ENCODE results near the gene RUVBL1. TPM values are rescaled to one million over a fixed set of nuclear protein-coding genes. Genes with fewer than 3 reads are reported as not detected.

RUVBL1 gene
- total RNA-seq, 4 donors from 2014 or later: 9.7 to 38.4 (median 16.6) TPM

DNA sequence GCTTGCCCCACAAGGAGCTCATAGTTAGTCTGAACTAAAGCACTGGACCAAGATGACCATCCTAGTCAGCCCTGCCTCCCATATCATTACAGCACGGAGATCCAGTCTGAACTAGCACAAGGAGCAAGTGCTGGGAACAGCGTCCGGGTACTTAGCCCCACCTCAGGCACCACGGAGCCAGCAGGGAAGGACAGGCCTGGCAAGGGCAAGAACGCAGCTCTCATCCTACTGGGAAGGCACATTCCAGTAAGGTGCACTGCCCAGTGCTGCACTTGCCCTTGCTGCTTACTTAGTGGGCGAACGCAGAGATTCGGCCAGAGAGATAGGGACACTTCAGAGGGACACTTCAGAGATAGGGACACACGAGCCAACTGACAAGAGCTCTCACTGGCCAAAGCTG lies 43.8 kb downstream of the RUVBL1 start:
- intact Hi-C loops (cut with DNase I; ENCODE audit: low total_unique reads): loop anchor here (10.0 kb wide), 1 partner anchor 525 kb away; no protein-coding TSS in a partner anchor
- Histone ChIP-seq H3K27ac (no peak overlapping the region), H3K27me3 (no peaks in the 10 kb centered on the region), H3K9me3 (no peaks in the 10 kb centered on the region), H3K4me1 (peaks cover 0 to 11% of the 10 kb centered on the region in 2 donors), H3K36me3 (no peaks in the 10 kb centered on the region), H3K4me3 (no peak overlapping the region)
- DNase-seq: no peak
- TF ChIP-seq, protein P1, sequence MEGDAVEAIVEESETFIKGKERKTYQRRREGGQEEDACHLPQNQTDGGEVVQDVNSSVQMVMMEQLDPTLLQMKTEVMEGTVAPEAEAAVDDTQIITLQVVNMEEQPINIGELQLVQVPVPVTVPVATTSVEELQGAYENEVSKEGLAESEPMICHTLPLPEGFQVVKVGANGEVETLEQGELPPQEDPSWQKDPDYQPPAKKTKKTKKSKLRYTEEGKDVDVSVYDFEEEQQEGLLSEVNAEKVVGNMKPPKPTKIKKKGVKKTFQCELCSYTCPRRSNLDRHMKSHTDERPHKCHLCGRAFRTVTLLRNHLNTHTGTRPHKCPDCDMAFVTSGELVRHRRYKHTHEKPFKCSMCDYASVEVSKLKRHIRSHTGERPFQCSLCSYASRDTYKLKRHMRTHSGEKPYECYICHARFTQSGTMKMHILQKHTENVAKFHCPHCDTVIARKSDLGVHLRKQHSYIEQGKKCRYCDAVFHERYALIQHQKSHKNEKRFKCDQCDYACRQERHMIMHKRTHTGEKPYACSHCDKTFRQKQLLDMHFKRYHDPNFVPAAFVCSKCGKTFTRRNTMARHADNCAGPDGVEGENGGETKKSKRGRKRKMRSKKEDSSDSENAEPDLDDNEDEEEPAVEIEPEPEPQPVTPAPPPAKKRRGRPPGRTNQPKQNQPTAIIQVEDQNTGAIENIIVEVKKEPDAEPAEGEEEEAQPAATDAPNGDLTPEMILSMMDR (IDR thresholded peaks at IDR 0.05): no peak
- no peak for TF ChIP-seq POLR2A (IDR thresholded peaks at IDR 0.05)

DNA sequence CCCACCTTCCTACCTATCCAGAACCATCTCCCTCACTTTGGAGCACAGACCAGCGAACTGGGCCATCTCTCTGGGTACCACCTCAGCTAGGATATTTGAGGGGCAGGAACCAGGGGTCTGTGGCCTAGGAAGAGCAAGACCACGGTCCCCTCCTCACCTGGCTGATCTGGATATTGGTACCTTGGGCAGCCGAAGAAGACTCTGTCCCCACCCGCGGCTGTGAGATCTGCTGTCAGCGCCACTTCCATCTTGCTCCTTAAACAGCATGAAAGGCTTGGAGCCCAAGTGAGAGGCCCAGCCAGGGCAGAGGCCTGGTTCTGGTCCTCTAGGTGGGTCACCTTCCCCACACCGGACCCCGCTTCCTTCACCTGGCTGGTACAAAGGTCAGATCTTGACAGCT lies 44.7 kb downstream of the RUVBL1 start:
- Histone ChIP-seq H3K9me3 (no peaks in the 10 kb centered on the region), H3K27me3 (no peaks in the 10 kb centered on the region), H3K27ac (no peak overlapping the region), H3K36me3 (no peaks in the 10 kb centered on the region), H3K4me1 (peaks cover 0 to 5% of the 10 kb centered on the region in 2 donors), H3K4me3 (no peak overlapping the region)
- TF ChIP-seq POLR2A (IDR thresholded peaks at IDR 0.05): no peak
- TF ChIP-seq, protein P1 (IDR thresholded peaks at IDR 0.05): no peak
- no peak for DNase-seq
- intact Hi-C loops (cut with DNase I; ENCODE audit: low total_unique reads): no loop called here

DNA sequence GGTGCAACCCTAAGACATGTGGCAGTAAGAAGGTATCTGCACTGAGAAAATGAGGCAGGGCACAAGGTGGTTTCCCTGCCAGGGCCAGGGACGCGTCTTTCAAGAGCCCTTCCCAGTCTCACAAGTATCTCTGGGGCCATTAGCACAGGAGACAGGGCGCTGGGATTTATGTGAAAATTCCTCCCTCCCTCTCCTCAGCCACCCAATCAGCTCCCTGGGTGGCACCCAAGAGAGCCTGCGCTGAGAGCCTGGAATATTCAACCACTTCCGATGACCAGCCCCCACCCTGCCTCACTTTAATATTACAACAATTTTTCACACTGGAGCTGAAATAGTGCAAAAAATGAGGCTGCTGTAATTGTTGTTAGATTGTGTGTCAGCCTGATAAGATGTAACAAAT lies 45.3 kb downstream of the RUVBL1 start:
- Histone ChIP-seq H3K9me3 (no peaks in the 10 kb centered on the region), H3K27me3 (no peaks in the 10 kb centered on the region), H3K36me3 (no peaks in the 10 kb centered on the region), H3K4me1 (peaks cover 0 to 2% of the 10 kb centered on the region in 2 donors), H3K27ac (no peak overlapping the region), H3K4me3 (no peak overlapping the region)
- intact Hi-C loops (cut with DNase I; ENCODE audit: low total_unique reads): no loop called here
- TF ChIP-seq POLR2A (IDR thresholded peaks at IDR 0.05): no peak
- TF ChIP-seq, protein P1 (IDR thresholded peaks at IDR 0.05): no peak
- DNase-seq: no peak

DNA sequence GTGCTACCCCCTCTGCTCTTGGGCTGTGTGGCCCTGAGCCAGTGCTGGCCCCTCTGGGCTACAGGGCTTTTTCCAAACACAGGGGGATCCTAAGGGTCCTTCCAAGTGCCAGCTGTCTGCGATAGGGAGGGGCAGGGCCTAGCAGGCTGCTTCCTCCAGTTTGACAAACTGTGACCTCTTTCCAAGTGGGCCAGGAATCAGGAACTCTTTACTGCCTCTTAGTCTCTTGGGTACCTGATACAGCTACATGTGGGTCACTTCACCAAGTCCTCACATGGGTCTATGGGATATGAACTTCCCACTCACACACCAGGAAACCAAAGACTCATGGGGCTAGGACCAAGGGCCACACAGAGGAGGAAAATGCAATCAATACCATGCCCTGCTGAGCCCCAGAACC lies 45.9 kb downstream of the RUVBL1 start:
- no peak overlapping the region for H3K27ac ChIP-seq
- intact Hi-C loops (cut with DNase I; ENCODE audit: low total_unique reads): no loop called here
- no peak for DNase-seq
- TF ChIP-seq, protein P1 (IDR thresholded peaks at IDR 0.05): no peak
- no peak for TF ChIP-seq POLR2A (IDR thresholded peaks at IDR 0.05)
- peaks cover 0 to 2% of the 10 kb centered on the region in 2 donors for H3K4me1 ChIP-seq
- no peaks in the 10 kb centered on the region for H3K9me3 ChIP-seq
- no peaks in the 10 kb centered on the region for H3K36me3 ChIP-seq
- no peaks in the 10 kb centered on the region for H3K27me3 ChIP-seq
- no peak overlapping the region for H3K4me3 ChIP-seq

DNA sequence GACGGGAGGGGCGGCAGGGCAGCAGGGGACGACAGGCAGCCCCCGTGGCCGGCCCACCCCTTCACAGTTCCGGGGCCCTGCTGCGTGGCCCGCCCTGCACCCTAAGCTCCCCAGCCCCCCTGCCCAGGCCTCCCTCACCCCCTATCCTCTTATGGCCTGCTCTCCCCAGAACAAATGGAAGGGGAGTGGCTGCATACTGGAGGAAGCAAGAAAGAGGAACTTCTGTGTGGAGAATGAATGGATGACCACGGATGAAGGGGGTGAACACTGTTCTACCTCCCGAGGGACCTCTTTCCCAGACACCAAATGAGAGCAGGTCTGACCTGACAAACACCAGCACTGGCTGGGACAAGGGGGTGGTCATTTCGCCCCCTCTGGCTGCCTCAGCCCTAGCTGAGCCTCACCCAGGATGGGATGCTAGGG lies 46.4 kb downstream of the RUVBL1 start:
- Histone ChIP-seq H3K27ac (peak overlapping the region in 1 of 2 donors; percentile 39), H3K36me3 (no peaks in the 10 kb centered on the region), H3K27me3 (no peaks in the 10 kb centered on the region), H3K4me3 (peak overlapping the region in 1 of 2 donors; percentile 32), H3K4me1 (peaks cover 0 to 2% of the 10 kb centered on the region in 2 donors), H3K9me3 (no peaks in the 10 kb centered on the region)
- intact Hi-C loops (cut with DNase I; ENCODE audit: low total_unique reads): no loop called here
- TF ChIP-seq POLR2A (IDR thresholded peaks at IDR 0.05): no peak
- TF ChIP-seq, protein P1 (IDR thresholded peaks at IDR 0.05): no peak
- no peak for DNase-seq

Measured in uterus (tissue), 4 donors.